ENCODE data around the gene NF1. TPM values are rescaled to one million over a fixed set of nuclear protein-coding genes. Genes with fewer than 3 reads are reported as not detected.
"Not testable (repeated sequence)": the region's sequence is repeated elsewhere in the genome, so short reads cannot be mapped to it uniquely, and the experiment has no call there.

Gene NF1
- total RNA-seq, 1 donor from 2014 or later: 53.7 TPM

- TF ChIP-seq EZH2 (IDR thresholded peaks at IDR 0.05; ENCODE audit: insufficient read depth, low read length) (no peak), CTCF (IDR thresholded peaks at IDR 0.05; ENCODE audit: insufficient read depth, low read depth, low read length) (no peak)
- Histone ChIP-seq H3K27ac (ENCODE audit: low read depth, low read length) (no peak overlapping the region), H2AFZ (ENCODE audit: low read depth, low read length) (no peak overlapping the region), H3K4me3 (ENCODE audit: insufficient read depth, low read depth, low read length) (no peak overlapping the region), H3K9ac (ENCODE audit: low read length) (no peak overlapping the region), H3K9me3 (ENCODE audit: insufficient read depth, low read depth, low read length) (no peaks in the 10 kb centered on the region), H3K79me2 (ENCODE audit: insufficient read depth, low read length) (no peaks in the 10 kb centered on the region), H3K4me2 (ENCODE audit: low read length) (no peak overlapping the region), H3K27me3 (ENCODE audit: insufficient read depth, low read length) (no peaks in the 10 kb centered on the region), H4K20me1 (ENCODE audit: insufficient read depth, low read length) (no peaks in the 10 kb centered on the region), H3K36me3 (ENCODE audit: insufficient read depth, low read length) (peaks cover 4% of the 10 kb centered on the region), H3K4me1 (ENCODE audit: insufficient read depth, low read length) (no peaks in the 10 kb centered on the region)
- DNase-seq (ENCODE audit: low read depth) (peak; percentile 28), FAIRE-seq (no peak)
- no peak overlapping the region for H3K4me3 Mint-ChIP-seq (ENCODE audit: unreplicated experiment)
- no peaks in the 10 kb centered on the region for H3K4me1 Mint-ChIP-seq (ENCODE audit: low read depth, unreplicated experiment)
- no peaks in the 10 kb centered on the region for H3K27me3 Mint-ChIP-seq (ENCODE audit: low read depth, unreplicated experiment)
- peaks cover 6% of the 10 kb centered on the region for H3K36me3 Mint-ChIP-seq (ENCODE audit: low read depth, unreplicated experiment)
- H3K27ac Mint-ChIP-seq (ENCODE audit: unreplicated experiment): no peak overlapping the region
- H3K9me3 Mint-ChIP-seq (ENCODE audit: unreplicated experiment): no peaks in the 10 kb centered on the region
Observed at GRCh38 chr17:31283841-31284240, 189.1 kb downstream of the NF1 start.

GRCh38 chr17:31286587-31286986 lies 191.8 kb downstream of the NF1 start:
- Mint-ChIP-seq H3K9me3 (ENCODE audit: unreplicated experiment) (no peaks in the 10 kb centered on the region), H3K27me3 (ENCODE audit: low read depth, unreplicated experiment) (no peaks in the 10 kb centered on the region)
- TF ChIP-seq CTCF (IDR thresholded peaks at IDR 0.05; ENCODE audit: insufficient read depth, low read depth, low read length): peak; percentile 11
- no peak for TF ChIP-seq EZH2 (IDR thresholded peaks at IDR 0.05; ENCODE audit: insufficient read depth, low read length)

GRCh38 chr17:31287932-31288331 lies 193.2 kb downstream of the NF1 start:
- not testable (repeated sequence) for H3K27ac Mint-ChIP-seq (ENCODE audit: unreplicated experiment); FAIRE-seq; H3K79me2 ChIP-seq (ENCODE audit: insufficient read depth, low read length)

More at GRCh38 chr17:31286587-31286986, 191.8 kb downstream of the NF1 start:
- Histone ChIP-seq H3K36me3 (ENCODE audit: insufficient read depth, low read length) (peaks cover 3% of the 10 kb centered on the region), H3K79me2 (ENCODE audit: insufficient read depth, low read length) (no peaks in the 10 kb centered on the region), H3K27ac (ENCODE audit: low read depth, low read length) (no peak overlapping the region), H2AFZ (ENCODE audit: low read depth, low read length) (no peak overlapping the region), H4K20me1 (ENCODE audit: insufficient read depth, low read length) (no peaks in the 10 kb centered on the region), H3K9me3 (ENCODE audit: insufficient read depth, low read depth, low read length) (no peaks in the 10 kb centered on the region), H3K27me3 (ENCODE audit: insufficient read depth, low read length) (no peaks in the 10 kb centered on the region), H3K4me2 (ENCODE audit: low read length) (no peak overlapping the region), H3K4me1 (ENCODE audit: insufficient read depth, low read length) (no peaks in the 10 kb centered on the region), H3K4me3 (ENCODE audit: insufficient read depth, low read depth, low read length) (no peak overlapping the region), H3K9ac (ENCODE audit: low read length) (no peak overlapping the region)
- FAIRE-seq (no peak), DNase-seq (ENCODE audit: low read depth) (no peak)
- Mint-ChIP-seq H3K36me3 (ENCODE audit: low read depth, unreplicated experiment) (peaks cover 6% of the 10 kb centered on the region), H3K4me3 (ENCODE audit: unreplicated experiment) (no peak overlapping the region), H3K27ac (ENCODE audit: unreplicated experiment) (no peak overlapping the region), H3K4me1 (ENCODE audit: low read depth, unreplicated experiment) (peaks cover 1% of the 10 kb centered on the region)

More at GRCh38 chr17:31287932-31288331, 193.2 kb downstream of the NF1 start:
- DNase-seq (ENCODE audit: low read depth); H3K36me3 Mint-ChIP-seq (ENCODE audit: low read depth, unreplicated experiment); H2AFZ ChIP-seq (ENCODE audit: low read depth, low read length); H3K4me2 ChIP-seq (ENCODE audit: low read length); H3K9me3 Mint-ChIP-seq (ENCODE audit: unreplicated experiment); H3K4me3 Mint-ChIP-seq (ENCODE audit: unreplicated experiment); H3K27me3 ChIP-seq (ENCODE audit: insufficient read depth, low read length); H3K4me1 ChIP-seq (ENCODE audit: insufficient read depth, low read length); H3K4me3 ChIP-seq (ENCODE audit: insufficient read depth, low read depth, low read length); H3K27me3 Mint-ChIP-seq (ENCODE audit: low read depth, unreplicated experiment); H4K20me1 ChIP-seq (ENCODE audit: insufficient read depth, low read length); H3K27ac ChIP-seq (ENCODE audit: low read depth, low read length); H3K9ac ChIP-seq (ENCODE audit: low read length); H3K36me3 ChIP-seq (ENCODE audit: insufficient read depth, low read length); H3K4me1 Mint-ChIP-seq (ENCODE audit: low read depth, unreplicated experiment); H3K9me3 ChIP-seq (ENCODE audit: insufficient read depth, low read depth, low read length): not testable (repeated sequence)

All from astrocyte (in vitro differentiated cells and primary cell).